Pancreas (tissue), 10 donors: ENCODE data around the gene OCRL. TPM values are rescaled to one million over a fixed set of nuclear protein-coding genes. Genes with fewer than 3 reads are reported as not detected.

Source experiments
- ATAC-seq, 4 donors: fragments of 200-7000 bp; cut with Tn5 transposase; one replicate each; pipeline versions ENCODE4 v1.8.0 to v1.9.1; 2020; ENCODE audit warnings: mild to moderate bottlenecking in 4 of 4, moderate library complexity in 4 of 4
- DNase-seq, 6 donors: peaks; one replicate each; pipeline ENCODE4 v3.0.0-alpha.2; 2020
- FAIRE-seq: peaks from 2 replicates; lab custom pipeline; 2012; peaks lifted over from hg19 to GRCh38; lab: Jason Lieb, UNC
- H3K27ac ChIP-seq, 4 donors: fragments of 200-600 bp; sonication (generic); 1 replicate in 3 of 4; 2 replicates in 1 of 4; pipeline versions ENCODE4 v1.5.0 to v1.8.0; 2020
- H3K27me3 ChIP-seq, 4 donors: fragments of 200-600 bp; one replicate each; pipeline ENCODE4 v1.8.0; 2021
- H3K36me3 ChIP-seq, 3 donors: fragments of 200-600 bp; sonication (generic) in 1 of 3; one replicate each; pipeline versions ENCODE4 v1.5.0 to v1.8.0; 2020 to 2021
- H3K4me1 ChIP-seq, 3 donors: fragments of 200-600 bp; one replicate each; pipeline ENCODE4 v1.8.0; 2021
- H3K4me3 ChIP-seq, 4 donors: fragments of 200-600 bp; sonication (generic) in 2 of 4; one replicate each; pipeline versions ENCODE4 v1.5.0 to v1.8.0; 2020 to 2021
- H3K9me3 ChIP-seq, 4 donors: fragments of 200-600 bp; one replicate each; pipeline ENCODE4 v1.8.0; 2021
- CTCF ChIP-seq, 4 donors: fragments of 200-600 bp; sonication (generic) in 3 of 4; IDR thresholded peaks; one replicate each; pipeline versions ENCODE4 v1.5.0 to v1.8.0; 2021; ENCODE audit warnings: antibody characterized with exemption in 4 of 4
- WGBS, 2 donors: extraction: QIAGEN DNeasy Blood & Tissue Kit; methylation state at CpG; one replicate each; pipeline ENCODE4 v1.1.7; 2013; 5-methylcytosine and 5-hydroxymethylcytosine counted together
- intact Hi-C, 3 donors: fragments of 100-400 bp; cut with DNase I; formaldehyde crosslinking; loops; one replicate each; pipeline versions ENCODE4 v1.11.1 to v1.14.2; 2022
- polyA plus RNA-seq, 2 donors: library from polyadenylated mRNA; stranded (reverse); fragments of 200-250 nt; gene quantifications; one replicate each; pipeline ENCODE4 v1.2.3, GENCODE V29; 2013
- total RNA-seq, 6 donors: library from RNA; stranded (reverse); fragmentation: NEBNext Ultra II Directional in 4 of 6; extraction: Animal tissue kit (Norgen Biotek cat#: 25700) in 4 of 6; gene quantifications; one replicate each; pipeline versions ENCODE4 v1.2.1 to v1.2.4, GENCODE V29; 2021 to 2023
- donor health status: healthy with polysubstance abuse.
- donor health status: DM: no; HTN: no; CAD: no; lungs with moderate emphysema.
- donor health status: DM: no; HTN: no; CAD: no.
- donor health status: control.
- donor health status: control.
- donor health status: Bipolar disorder and iron deficiency.
- donor health status: DM: yes; HTN: yes; CAD: no.
- donor health status: DM: no; HTN: no; CAD: no.
- donor health status: DM: no; HTN: no; CAD: no.
- donor health status: DM: yes; HTN: yes; CAD: no.

The OCRL gene
- total and polyA plus RNA-seq, 8 donors, result 6.9 to 16.2 (median 9.7) TPM

- Histone ChIP-seq H3K4me3 (no peak overlapping the region), H3K4me1 (no peaks in the 10 kb centered on the region), H3K27ac (no peak overlapping the region), H3K9me3 (no peaks in the 10 kb centered on the region), H3K36me3 (no peaks in the 10 kb centered on the region), H3K27me3 (no peaks in the 10 kb centered on the region)
- DNase-seq, result peak in 5 of 6 donors; percentile 26 to 88 (median 66)
- ATAC-seq, result peak in 3 of 4 donors; percentile 85 to 96 (median 88)
- TF ChIP-seq CTCF (IDR thresholded peaks at IDR 0.05), result peak; percentile 82 to 92 (median 90)
- peak; percentile 70 for FAIRE-seq
- intact Hi-C loops, result loop anchor here in 2 of 3 donors (2.0 to 10.0 kb wide), 2 partner anchors 87 to 89 kb away; no protein-coding TSS in a partner anchor
- 15 to 20% methylated on average over 13 of the region's 13 CpGs for WGBS, 2 donors
Measured at GRCh38 chrX:129637217-129638109, 97.4 kb downstream of the OCRL start.

GRCh38 chrX:129638917-129639316 lies 98.9 kb downstream of the OCRL start:
- FAIRE-seq (no peak), ATAC-seq (no peak), DNase-seq (no peak)
- Histone ChIP-seq H3K9me3 (no peaks in the 10 kb centered on the region), H3K36me3 (no peaks in the 10 kb centered on the region), H3K4me3 (no peak overlapping the region), H3K4me1 (no peaks in the 10 kb centered on the region), H3K27ac (no peak overlapping the region), H3K27me3 (no peaks in the 10 kb centered on the region)
- intact Hi-C loops, result loop anchor here in 2 of 3 donors (2.0 to 10.0 kb wide), 2 partner anchors 86 to 88 kb away; no protein-coding TSS in a partner anchor
- WGBS, 2 donors, result 60 to 80% methylated on average over 8 of the region's 8 CpGs
- no peak for TF ChIP-seq CTCF (IDR thresholded peaks at IDR 0.05)

GRCh38 chrX:129640737-129641136 lies 100.7 kb downstream of the OCRL start:
- 85 to 91% methylated on average over 1 of the region's 1 CpG for WGBS, 2 donors
- no peak overlapping the region for H3K4me3 ChIP-seq
- no peak for ATAC-seq

GRCh38 chrX:129641469-129641868 lies 101.4 kb downstream of the OCRL start:
- no peak for FAIRE-seq
- no peak for TF ChIP-seq CTCF (IDR thresholded peaks at IDR 0.05)
- Histone ChIP-seq H3K27ac (no peak overlapping the region), H3K9me3 (no peaks in the 10 kb centered on the region), H3K36me3 (no peaks in the 10 kb centered on the region), H3K4me3 (no peak overlapping the region), H3K4me1 (no peaks in the 10 kb centered on the region), H3K27me3 (no peaks in the 10 kb centered on the region)
- intact Hi-C loops, result no loop called here
- ATAC-seq, result no peak
- no peak for DNase-seq
- 68 to 73% methylated on average over 3 of the region's 3 CpGs for WGBS, 2 donors

More at GRCh38 chrX:129640737-129641136, 100.7 kb downstream of the OCRL start:
- Histone ChIP-seq H3K27me3 (no peaks in the 10 kb centered on the region), H3K36me3 (no peaks in the 10 kb centered on the region), H3K4me1 (no peaks in the 10 kb centered on the region), H3K27ac (no peak overlapping the region), H3K9me3 (no peaks in the 10 kb centered on the region)
- intact Hi-C loops, result no loop called here
- no peak for TF ChIP-seq CTCF (IDR thresholded peaks at IDR 0.05)
- DNase-seq (no peak), FAIRE-seq (no peak)

- 83 to 87% methylated on average over 3 of the region's 3 CpGs for WGBS, 2 donors
- DNase-seq, result no peak
- H3K4me1 ChIP-seq, result no peaks in the 10 kb centered on the region
- no peak for ATAC-seq
- no peak for TF ChIP-seq CTCF (IDR thresholded peaks at IDR 0.05)
- H3K4me3 ChIP-seq, result no peak overlapping the region
- H3K27ac ChIP-seq, result no peak overlapping the region
- intact Hi-C loops, result no loop called here
- no peaks in the 10 kb centered on the region for H3K27me3 ChIP-seq
- H3K9me3 ChIP-seq, result no peaks in the 10 kb centered on the region
- no peak for FAIRE-seq
- H3K36me3 ChIP-seq, result no peaks in the 10 kb centered on the region
Measured at GRCh38 chrX:129641941-129642340, 101.9 kb downstream of the OCRL start.
